Skeletal muscle tissue (tissue), 4 donors: ENCODE data around the gene MROH7. TPM values are rescaled to one million over a fixed set of nuclear protein-coding genes. Genes with fewer than 3 reads are reported as not detected.

ENCODE experiments used
- H3K27ac ChIP-seq: one replicate; pipeline ENCODE4 v1.7.0; 2013; ENCODE audit warnings: mild to moderate bottlenecking, low read depth, low read length, inconsistent platforms
- H3K27me3 ChIP-seq, 3 donors: one replicate each; pipeline ENCODE4 v1.7.0; 2013; ENCODE audit warnings: low read length in 3 of 3; ENCODE audit not compliant: control insufficient read depth in 3 of 3, insufficient read depth in 3 of 3
- H3K36me3 ChIP-seq, 3 donors: one replicate each; pipeline ENCODE4 v1.7.0; 2013; ENCODE audit warnings: low read length in 3 of 3; ENCODE audit not compliant: control insufficient read depth in 3 of 3, insufficient read depth in 3 of 3
- H3K4me1 ChIP-seq, 3 donors: one replicate each; pipeline ENCODE4 v1.7.0; 2013; ENCODE audit warnings: low read length in 3 of 3, mild to moderate bottlenecking in 3 of 3; ENCODE audit not compliant: control insufficient read depth in 3 of 3, insufficient read depth in 3 of 3
- H3K4me3 ChIP-seq, 3 donors: one replicate each; pipeline ENCODE4 v1.7.0; 2013; ENCODE audit warnings: low read length in 3 of 3
- H3K9ac ChIP-seq, 3 donors: one replicate each; pipeline ENCODE4 v1.7.0; 2013; ENCODE audit warnings: low read length in 3 of 3, mild to moderate bottlenecking in 3 of 3, moderate library complexity in 2 of 3, low read depth in 1 of 3
- H3K9me3 ChIP-seq, 3 donors: one replicate each; pipeline ENCODE4 v1.7.0; 2013; ENCODE audit warnings: low read length in 3 of 3; ENCODE audit not compliant: control insufficient read depth in 3 of 3
- total RNA-seq: library from RNA; depleted of rRNA; stranded (reverse); fragments of >200 nt; gene quantifications from one replicate; pipeline ENCODE4 v1.2.3, GENCODE V29; 2014
- donor health status: Osteomylitis.

Gene MROH7
- 1.6 TPM for total RNA-seq

GRCh38 chr1:54640863-54641836, at the start of gene MROH7:
Gene MROH7 (plus strand): TSS chr1:54641786. CDS start chr1:54652927, 11,141 bp downstream.
- peaks cover 0 to 3% (median 0%) of the 10 kb centered on the region in 3 donors for H3K27me3 ChIP-seq
- H3K9ac ChIP-seq: no peak within 1 kb of the TSS
- peaks cover 0 to 5% (median 0%) of the 10 kb centered on the region in 3 donors for H3K9me3 ChIP-seq
- H3K4me1 ChIP-seq: peaks cover 5 to 7% (median 6%) of the 10 kb centered on the region in 3 donors
- H3K4me3 ChIP-seq: no peak within 1 kb of the TSS
- no peaks in the 10 kb centered on the region for H3K36me3 ChIP-seq
- H3K27ac ChIP-seq: no peak within 1 kb of the TSS

DNA sequence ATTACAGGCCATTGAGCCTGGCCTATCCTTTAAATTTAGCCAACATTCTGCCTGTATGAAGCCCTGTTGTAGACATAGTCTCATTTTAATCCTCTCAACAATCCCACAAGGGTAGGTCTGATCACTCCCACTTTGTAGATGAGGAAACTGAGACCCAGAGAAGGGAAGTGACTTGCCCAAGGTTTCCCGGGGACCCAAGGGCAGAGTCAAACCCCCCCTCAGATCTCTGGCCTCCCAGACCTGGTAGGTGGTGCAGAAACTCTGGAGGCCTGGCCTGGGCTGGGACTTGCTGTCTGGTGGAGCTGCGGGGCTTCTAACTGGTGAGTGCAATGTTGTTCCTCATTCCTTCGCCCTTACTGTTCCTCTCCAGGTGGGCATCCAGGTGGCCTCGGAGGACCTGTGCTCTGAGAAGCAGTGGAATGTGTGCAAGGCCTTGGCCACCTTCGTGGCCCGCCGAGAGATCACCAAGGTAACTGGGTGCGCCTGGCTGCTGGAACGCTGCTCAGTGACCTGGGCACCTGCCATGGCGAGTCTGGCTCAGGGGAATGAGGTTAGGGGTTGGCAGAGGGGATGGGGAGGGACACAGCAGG, 47.9 kb upstream of the MROH7 start:
- Histone ChIP-seq H3K36me3 (peaks cover 4 to 50% (median 45%) of the 10 kb centered on the region in 3 donors), H3K9ac (no peak overlapping the region), H3K27ac (no peak overlapping the region), H3K4me1 (peaks cover 0 to 11% (median 3%) of the 10 kb centered on the region in 3 donors), H3K9me3 (no peaks in the 10 kb centered on the region), H3K27me3 (no peaks in the 10 kb centered on the region), H3K4me3 (no peak overlapping the region)

DNA sequence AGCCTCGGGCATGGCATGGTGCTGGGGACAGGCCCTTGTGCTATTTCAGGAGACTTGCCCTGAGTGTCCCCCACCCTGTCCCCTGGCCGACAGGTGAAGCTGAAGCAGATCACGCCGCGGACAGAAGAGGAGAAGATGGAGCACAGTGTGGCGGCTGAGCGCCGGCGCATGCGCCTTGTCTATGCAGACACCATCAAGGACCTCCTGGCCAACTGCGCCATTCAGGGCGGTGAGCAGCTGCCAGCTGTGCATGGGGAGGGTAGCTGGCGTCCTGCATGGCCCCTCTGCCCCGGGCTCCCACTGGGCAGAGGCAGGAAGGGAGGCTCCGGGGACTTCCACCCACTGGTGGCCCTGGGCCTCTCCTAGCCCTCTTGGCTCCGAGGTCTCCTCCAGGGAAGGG, 47.1 kb upstream of the MROH7 start:
- no peaks in the 10 kb centered on the region for H3K9me3 ChIP-seq
- H3K4me3 ChIP-seq: no peak overlapping the region
- H3K9ac ChIP-seq: no peak overlapping the region
- H3K27me3 ChIP-seq: no peaks in the 10 kb centered on the region
- H3K27ac ChIP-seq: no peak overlapping the region
- peaks cover 0 to 11% (median 3%) of the 10 kb centered on the region in 3 donors for H3K4me1 ChIP-seq
- H3K36me3 ChIP-seq: peaks cover 4 to 54% (median 49%) of the 10 kb centered on the region in 3 donors

DNA sequence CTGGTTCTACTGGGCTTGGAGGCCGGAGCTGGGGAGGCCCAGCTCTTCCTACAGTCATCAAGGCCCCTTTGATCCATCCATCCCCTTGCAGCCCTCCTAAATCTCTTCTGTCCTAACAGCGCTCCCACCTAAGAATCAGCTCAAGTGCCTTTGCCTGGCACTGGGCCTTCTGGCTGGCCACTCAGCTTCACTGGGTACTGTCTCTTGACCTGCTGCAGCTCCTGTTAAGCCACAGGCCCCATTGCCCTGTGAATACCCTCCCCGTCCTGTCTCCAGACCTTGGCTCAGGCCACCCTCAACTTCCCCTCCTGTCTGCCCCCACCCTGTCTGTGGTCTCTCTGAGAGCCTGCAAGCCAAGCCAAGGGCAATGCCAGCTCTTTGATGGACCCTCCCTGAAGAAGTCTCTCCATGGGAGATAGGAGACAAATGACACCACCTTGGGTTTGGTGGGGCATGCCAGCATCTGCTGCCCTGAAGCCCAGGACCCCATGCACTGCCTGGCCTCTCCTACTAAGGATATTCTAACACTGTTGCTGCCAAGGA, 45.6 kb upstream of the MROH7 start:
- no peak overlapping the region for H3K4me3 ChIP-seq
- peaks cover 4 to 63% (median 56%) of the 10 kb centered on the region in 3 donors for H3K36me3 ChIP-seq
- no peak overlapping the region for H3K9ac ChIP-seq
- no peaks in the 10 kb centered on the region for H3K9me3 ChIP-seq
- H3K4me1 ChIP-seq: peaks cover 0 to 11% (median 3%) of the 10 kb centered on the region in 3 donors
- H3K27me3 ChIP-seq: no peaks in the 10 kb centered on the region
- H3K27ac ChIP-seq: no peak overlapping the region

DNA sequence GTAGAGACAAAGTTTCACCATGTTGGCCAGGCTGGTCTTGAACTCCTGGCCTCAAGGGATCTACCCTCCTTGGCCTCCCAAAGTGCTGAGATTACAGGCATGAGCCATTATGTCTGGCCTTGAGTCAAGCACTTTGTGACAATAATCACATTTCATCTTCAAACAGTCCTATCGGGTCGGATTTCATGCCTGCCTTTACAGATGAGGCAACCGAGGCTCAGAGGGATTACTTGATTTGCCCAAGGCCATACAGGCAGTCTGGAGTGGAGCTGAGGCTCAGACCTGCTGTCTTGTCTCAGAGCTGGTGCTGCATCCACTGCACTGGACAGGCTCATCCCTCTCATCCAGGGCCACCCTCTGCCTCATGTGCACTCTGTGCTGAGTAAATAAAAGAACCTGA, 44.8 kb upstream of the MROH7 start:
- peaks cover 0 to 7% (median 3%) of the 10 kb centered on the region in 3 donors for H3K4me1 ChIP-seq
- H3K4me3 ChIP-seq: no peak overlapping the region
- no peak overlapping the region for H3K27ac ChIP-seq
- no peaks in the 10 kb centered on the region for H3K27me3 ChIP-seq
- H3K9ac ChIP-seq: no peak overlapping the region
- H3K36me3 ChIP-seq: peaks cover 4 to 67% (median 57%) of the 10 kb centered on the region in 3 donors
- no peaks in the 10 kb centered on the region for H3K9me3 ChIP-seq

- H3K27ac ChIP-seq: no peak overlapping the region
Measured at GRCh38 chr1:54597455-54598030, 44.0 kb upstream of the MROH7 start.

DNA sequence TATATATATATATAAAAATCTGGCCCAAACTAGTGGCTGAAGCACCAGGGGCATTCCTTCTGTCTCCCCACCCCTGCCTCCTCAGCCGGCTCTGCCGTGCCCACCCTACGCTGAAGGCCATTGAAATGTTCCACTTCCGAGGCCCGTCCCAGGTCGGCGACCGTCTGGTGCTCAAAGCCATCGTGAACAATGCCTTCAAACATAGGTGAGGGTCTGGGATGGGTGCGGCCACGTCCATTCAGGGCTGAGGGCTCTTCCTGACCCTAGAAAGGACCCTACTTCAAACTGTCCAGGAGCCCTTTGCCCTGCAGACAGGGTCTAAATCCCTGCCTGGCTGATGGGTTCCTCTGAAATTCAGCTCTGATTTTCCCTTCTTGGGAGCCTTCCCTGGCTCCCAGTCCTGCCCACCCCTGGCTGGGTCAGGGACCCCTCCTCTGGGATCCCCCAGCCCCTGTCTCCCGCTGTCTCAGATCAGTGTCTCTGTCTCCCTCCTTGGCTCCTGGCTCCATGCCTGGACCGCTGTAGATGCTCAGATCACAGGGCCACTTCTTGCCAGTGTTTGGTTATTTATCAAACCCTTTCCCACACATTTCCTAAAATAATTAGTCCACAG, 42.3 kb upstream of the MROH7 start:
- Histone ChIP-seq H3K27ac (no peak overlapping the region), H3K36me3 (peaks cover 4 to 71% (median 55%) of the 10 kb centered on the region in 3 donors), H3K4me1 (peaks cover 0 to 5% (median 3%) of the 10 kb centered on the region in 3 donors), H3K27me3 (no peaks in the 10 kb centered on the region), H3K4me3 (no peak overlapping the region), H3K9ac (no peak overlapping the region), H3K9me3 (no peaks in the 10 kb centered on the region)

More at GRCh38 chr1:54597455-54598030, 44.0 kb upstream of the MROH7 start:
- Histone ChIP-seq H3K27me3 (no peaks in the 10 kb centered on the region), H3K9ac (no peak overlapping the region), H3K36me3 (peaks cover 4 to 73% (median 53%) of the 10 kb centered on the region in 3 donors), H3K4me1 (peaks cover 0 to 7% (median 3%) of the 10 kb centered on the region in 3 donors), H3K4me3 (no peak overlapping the region), H3K9me3 (no peaks in the 10 kb centered on the region)

DNA sequence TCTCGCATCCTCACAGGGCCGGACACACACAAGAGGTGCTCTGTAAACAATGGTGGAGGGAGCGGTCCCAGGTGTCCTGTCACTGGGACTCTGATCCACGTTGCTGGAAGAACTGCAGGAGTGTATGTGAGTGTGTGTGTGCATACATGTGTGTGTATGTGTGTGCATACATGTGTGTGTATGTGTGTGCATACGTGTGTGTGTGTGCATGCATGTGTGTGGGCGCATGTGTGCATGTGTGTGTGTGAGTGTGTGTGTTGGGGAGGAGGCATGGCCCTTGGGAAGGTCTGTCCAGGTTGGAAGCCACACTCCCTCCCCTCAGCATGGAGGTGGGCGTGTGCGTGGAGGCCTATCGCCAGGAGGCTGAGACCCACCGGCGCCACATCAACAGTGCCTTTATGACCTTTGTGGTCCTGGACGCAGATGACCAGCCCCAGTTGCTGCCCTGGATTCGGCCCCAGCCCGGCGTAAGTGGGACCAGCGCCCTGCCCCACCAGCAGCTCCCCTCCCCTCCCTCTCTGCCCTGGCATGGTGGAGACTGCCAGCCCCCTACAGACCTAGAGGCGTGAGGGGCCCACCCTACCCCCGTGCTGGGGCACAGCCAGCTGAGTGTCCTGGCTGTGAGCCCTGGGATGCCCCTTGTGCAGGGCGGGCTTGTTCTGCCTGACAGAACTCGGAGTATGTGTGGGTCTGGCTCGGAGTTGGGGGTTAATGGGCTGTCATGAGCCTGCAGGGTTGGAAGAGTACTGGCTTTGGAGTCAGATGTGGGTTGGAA, 40.5 kb upstream of the MROH7 start:
- Histone ChIP-seq H3K4me1 (no peaks in the 10 kb centered on the region), H3K4me3 (no peak overlapping the region), H3K27ac (no peak overlapping the region), H3K36me3 (peaks cover 8 to 74% (median 53%) of the 10 kb centered on the region in 3 donors), H3K9ac (no peak overlapping the region), H3K27me3 (no peaks in the 10 kb centered on the region), H3K9me3 (no peaks in the 10 kb centered on the region)

GRCh38 chr1:54601730-54602129, 39.9 kb upstream of the MROH7 start:
- Histone ChIP-seq H3K4me1 (no peaks in the 10 kb centered on the region), H3K36me3 (peaks cover 8 to 77% (median 56%) of the 10 kb centered on the region in 3 donors), H3K27ac (no peak overlapping the region), H3K27me3 (no peaks in the 10 kb centered on the region), H3K4me3 (no peak overlapping the region), H3K9ac (no peak overlapping the region), H3K9me3 (no peaks in the 10 kb centered on the region)
